ENCODE measurements around the gene LRP8.
A peak's percentile ranks its signal among the peaks of the same experiment; 100 is the strongest.
"Not testable (repeated sequence)": the region's sequence is repeated elsewhere in the genome, so short reads cannot be mapped to it uniquely, and the experiment has no call there.

The LRP8 gene

GRCh38 chr1:53218201-53218600, 109.7 kb downstream of the LRP8 start:
- DNase-seq (ENCODE audit: low read depth in 2 of 2): no peak

- DNase-seq (ENCODE audit: low read depth in 2 of 2): no peak
These were observed 113.4 kb downstream of the LRP8 start for GRCh38 chr1:53214376-53214940.

GRCh38 chr1:53210954-53211353, 116.9 kb downstream of the LRP8 start:
- no peak for DNase-seq (ENCODE audit: low read depth in 2 of 2)

- DNase-seq (ENCODE audit: low read depth in 2 of 2): no peak
These were observed 117.5 kb downstream of the LRP8 start for GRCh38 chr1:53210352-53210751.

- no peak for DNase-seq (ENCODE audit: low read depth in 2 of 2)
These were observed 120.1 kb downstream of the LRP8 start for GRCh38 chr1:53207726-53208125.

- no peak for DNase-seq (ENCODE audit: low read depth in 2 of 2)
These were observed 121.0 kb downstream of the LRP8 start for GRCh38 chr1:53206735-53207379.

- not testable (repeated sequence) for DNase-seq (ENCODE audit: low read depth in 2 of 2)
These were observed 121.7 kb downstream of the LRP8 start for GRCh38 chr1:53206083-53206685.

- DNase-seq (ENCODE audit: low read depth in 2 of 2): not testable (repeated sequence)
These were observed 122.4 kb downstream of the LRP8 start for GRCh38 chr1:53205496-53205895.

- DNase-seq (ENCODE audit: low read depth in 2 of 2): no peak
These were observed 124.4 kb downstream of the LRP8 start for GRCh38 chr1:53203466-53203865.

GRCh38 chr1:53198241-53198651, 129.6 kb downstream of the LRP8 start:
- DNase-seq (ENCODE audit: low read depth in 2 of 2): no peak

GRCh38 chr1:53197291-53198200, 130.3 kb downstream of the LRP8 start:
- DNase-seq (ENCODE audit: low read depth in 2 of 2): no peak

GRCh38 chr1:53196485-53197290, 131.2 kb downstream of the LRP8 start, which contains the start of gene CPT2:
CPT2 (plus strand) TSS chr1:53196824; CDS start chr1:53196944, 120 bp downstream.
- DNase-seq (ENCODE audit: low read depth in 2 of 2): peak; percentile 75 to 91

GRCh38 chr1:53196017-53196484, 131.8 kb downstream of the LRP8 start:
- no peak for DNase-seq (ENCODE audit: low read depth in 2 of 2)

- no peak for DNase-seq (ENCODE audit: low read depth in 2 of 2)
These were observed 132.4 kb downstream of the LRP8 start for GRCh38 chr1:53195246-53196016.
